SU-DHL-6 (cell line): Measurements from ENCODE around the gene MKI67.

Experiments used
- EZH2phosphoT487 ChIP-seq: fragments of 200-600 bp; sonication (generic), shearing (Covaris generic); conservative IDR thresholded peaks from 2 replicates; pipeline ENCODE4 v1.6.1; 2018; ENCODE audit warnings: mild to moderate bottlenecking, antibody characterized with exemption, low read length, moderate library complexity, mixed read lengths
- TF ChIP-seq, protein P1 (sequence below): fragments of 200-600 bp; sonication (generic); IDR thresholded peaks from one replicate; pipeline ENCODE4 v1.5.1; 2017; ENCODE audit warnings: antibody characterized with exemption, mild to moderate bottlenecking, low read length, moderate library complexity; ENCODE audit not compliant: insufficient read depth, poor library complexity, severe bottlenecking

DNA sequence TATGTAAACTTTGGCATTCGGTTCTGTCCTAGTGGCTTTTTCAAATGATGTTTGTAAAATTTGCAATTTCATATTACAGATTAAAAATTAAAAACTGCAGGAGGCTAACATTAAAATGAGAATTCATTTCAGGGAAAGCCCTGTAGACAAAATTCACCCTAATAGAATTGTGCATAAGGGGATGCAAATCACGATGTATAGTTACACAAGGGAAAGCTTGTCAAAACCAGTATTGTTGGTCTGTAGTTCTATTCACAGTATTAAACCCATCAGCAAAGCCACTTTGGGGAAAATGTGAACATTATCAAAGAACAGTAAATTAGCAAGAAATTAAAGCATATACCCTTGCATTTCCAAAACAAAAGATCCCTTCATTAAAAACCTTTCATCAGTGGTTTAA is 39.9 kb upstream of the MKI67 start:
- TF ChIP-seq, protein P1, sequence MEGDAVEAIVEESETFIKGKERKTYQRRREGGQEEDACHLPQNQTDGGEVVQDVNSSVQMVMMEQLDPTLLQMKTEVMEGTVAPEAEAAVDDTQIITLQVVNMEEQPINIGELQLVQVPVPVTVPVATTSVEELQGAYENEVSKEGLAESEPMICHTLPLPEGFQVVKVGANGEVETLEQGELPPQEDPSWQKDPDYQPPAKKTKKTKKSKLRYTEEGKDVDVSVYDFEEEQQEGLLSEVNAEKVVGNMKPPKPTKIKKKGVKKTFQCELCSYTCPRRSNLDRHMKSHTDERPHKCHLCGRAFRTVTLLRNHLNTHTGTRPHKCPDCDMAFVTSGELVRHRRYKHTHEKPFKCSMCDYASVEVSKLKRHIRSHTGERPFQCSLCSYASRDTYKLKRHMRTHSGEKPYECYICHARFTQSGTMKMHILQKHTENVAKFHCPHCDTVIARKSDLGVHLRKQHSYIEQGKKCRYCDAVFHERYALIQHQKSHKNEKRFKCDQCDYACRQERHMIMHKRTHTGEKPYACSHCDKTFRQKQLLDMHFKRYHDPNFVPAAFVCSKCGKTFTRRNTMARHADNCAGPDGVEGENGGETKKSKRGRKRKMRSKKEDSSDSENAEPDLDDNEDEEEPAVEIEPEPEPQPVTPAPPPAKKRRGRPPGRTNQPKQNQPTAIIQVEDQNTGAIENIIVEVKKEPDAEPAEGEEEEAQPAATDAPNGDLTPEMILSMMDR: no peak
- no peak for TF ChIP-seq EZH2phosphoT487
